ENCODE measurements around the gene PABPN1L.

DNA sequence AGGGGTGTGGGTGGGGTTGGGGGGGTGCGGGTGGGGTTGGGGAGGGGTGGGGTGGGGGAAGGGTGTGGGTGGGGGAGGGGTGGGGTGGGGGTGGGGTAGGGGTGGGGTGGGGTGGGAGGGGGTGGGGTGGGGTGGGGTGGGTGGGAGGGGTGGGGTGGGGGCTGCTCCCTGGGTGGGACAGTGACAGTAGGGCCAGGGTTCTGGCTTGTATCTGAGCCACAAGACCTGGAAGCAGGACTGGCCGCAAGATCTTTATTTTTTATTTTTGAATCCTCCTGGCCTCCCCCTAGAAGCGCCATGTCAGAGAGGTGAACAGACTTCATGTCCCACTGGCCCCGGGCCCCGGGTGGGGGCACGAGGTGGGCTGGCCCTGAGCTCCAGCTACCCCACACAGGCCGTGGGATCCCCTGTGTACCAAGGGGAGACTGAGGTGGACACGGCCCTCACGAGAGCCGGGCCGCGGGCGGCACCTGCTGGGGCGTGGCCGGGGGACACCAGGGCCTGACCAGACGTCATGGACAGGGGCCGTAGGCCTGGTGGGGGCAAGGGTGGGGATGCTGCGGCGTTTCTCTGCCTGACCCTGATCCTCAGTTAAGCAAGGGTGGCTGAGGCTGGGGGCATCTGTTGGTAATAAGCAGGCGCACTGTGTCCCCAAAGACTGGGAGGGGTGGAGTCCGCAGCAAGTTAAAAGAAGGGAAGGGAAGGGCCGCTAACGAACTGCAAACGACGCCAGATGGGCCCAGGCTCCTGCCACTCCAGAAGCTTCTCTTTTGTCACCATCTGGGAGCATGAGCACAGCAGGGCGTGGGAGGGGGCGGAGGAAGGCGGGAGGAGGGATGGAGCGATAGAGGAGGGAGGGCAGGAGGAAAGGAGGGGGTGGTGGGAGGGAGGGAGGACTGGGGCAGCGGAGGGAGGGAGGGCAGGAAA lies 22.3 kb upstream of the PABPN1L start:
- TF ChIP-seq EZH2 (optimal IDR thresholded peaks at IDR 0.05; ENCODE audit: low read depth, low read length): no peak
- TF ChIP-seq, protein P1, sequence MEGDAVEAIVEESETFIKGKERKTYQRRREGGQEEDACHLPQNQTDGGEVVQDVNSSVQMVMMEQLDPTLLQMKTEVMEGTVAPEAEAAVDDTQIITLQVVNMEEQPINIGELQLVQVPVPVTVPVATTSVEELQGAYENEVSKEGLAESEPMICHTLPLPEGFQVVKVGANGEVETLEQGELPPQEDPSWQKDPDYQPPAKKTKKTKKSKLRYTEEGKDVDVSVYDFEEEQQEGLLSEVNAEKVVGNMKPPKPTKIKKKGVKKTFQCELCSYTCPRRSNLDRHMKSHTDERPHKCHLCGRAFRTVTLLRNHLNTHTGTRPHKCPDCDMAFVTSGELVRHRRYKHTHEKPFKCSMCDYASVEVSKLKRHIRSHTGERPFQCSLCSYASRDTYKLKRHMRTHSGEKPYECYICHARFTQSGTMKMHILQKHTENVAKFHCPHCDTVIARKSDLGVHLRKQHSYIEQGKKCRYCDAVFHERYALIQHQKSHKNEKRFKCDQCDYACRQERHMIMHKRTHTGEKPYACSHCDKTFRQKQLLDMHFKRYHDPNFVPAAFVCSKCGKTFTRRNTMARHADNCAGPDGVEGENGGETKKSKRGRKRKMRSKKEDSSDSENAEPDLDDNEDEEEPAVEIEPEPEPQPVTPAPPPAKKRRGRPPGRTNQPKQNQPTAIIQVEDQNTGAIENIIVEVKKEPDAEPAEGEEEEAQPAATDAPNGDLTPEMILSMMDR (IDR thresholded peaks at IDR 0.05; ENCODE audit: low read length): no peak

All from MM.1S (cell line).